ENCODE data around the gene PTPN1.

The PTPN1 gene

DNA sequence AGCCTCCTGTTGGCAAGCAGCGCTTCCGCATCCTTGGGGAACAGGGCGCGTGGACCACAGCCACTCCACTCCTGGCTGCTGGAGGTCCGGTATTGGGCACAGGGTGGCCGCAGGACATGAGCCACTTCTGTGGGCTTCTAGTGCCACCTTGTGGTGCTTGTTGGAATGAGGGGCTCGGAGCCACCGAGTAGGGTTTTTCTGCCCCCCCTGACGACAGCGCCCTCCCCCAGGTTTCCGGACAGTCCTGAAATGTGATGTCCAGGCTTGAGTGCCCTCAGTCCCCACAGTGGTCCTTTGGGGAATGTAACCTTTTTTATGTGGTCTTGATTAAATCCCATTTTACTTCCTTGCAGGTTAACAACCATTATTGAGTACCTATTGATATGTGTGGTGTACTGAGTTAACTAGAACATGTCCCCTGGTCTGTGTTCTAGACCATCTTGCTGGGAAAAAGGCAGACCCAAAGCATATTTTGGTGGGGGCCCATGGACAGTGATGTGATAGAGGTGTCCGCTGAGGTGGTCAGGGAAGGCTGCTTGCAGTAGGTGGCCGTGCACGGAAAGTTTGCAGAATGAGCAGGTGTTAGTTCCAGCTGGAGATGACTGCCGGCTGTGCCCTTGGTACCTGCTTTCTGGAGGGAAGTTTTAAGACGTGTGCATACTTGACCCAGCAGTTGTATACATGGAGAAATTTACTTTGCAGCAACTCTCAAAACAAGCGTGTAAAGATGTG, 70.0 kb downstream of the PTPN1 start:
- DNase-seq = no peak

GRCh38 chr20:50580842-50581544, 70.8 kb downstream of the PTPN1 start:
- DNase-seq = no peak

DNA sequence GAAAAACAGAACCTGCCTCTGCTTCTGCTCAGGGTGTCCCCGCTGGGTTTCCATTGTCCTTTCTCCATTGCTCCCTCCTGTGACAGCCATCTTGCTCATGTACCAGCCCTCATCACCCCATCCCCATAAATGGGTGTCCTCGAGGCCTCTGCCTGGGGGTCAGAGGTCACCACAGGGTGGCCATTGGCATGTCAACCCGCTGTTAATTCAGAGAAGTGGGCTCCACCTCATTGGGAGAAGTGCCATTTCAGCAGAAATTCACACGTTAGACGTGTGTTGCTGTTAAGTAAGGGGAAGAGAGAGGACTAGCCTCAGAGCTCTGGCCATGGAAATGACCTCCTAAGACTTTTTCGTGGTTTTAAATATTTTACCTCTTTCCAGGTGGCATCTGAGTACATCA, 71.9 kb downstream of the PTPN1 start:
- no peak for DNase-seq

GRCh38 chr20:50582591-50583234, 72.5 kb downstream of the PTPN1 start:
- DNase-seq = no peak

GRCh38 chr20:50583442-50584150, 73.4 kb downstream of the PTPN1 start:
- no peak for DNase-seq

DNA sequence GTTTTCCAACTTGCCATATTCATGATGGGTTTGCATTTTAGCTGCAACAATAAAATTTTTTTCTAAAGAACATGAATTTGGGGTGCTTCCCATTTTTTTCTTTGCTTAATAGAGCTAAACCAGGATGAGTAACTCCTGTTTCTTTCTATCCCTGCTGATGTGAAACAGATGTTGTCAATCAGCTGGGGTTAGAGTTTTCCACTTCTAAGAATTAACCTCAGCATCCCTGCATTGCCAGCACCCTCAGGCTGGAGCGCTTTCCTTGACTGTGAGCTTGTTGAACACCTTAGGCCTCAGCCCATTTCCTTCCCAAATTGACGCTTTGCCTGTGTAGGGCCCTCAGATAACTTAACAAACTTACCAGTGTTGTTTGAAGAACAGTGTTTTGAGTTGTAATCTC, 74.5 kb downstream of the PTPN1 start:
- DNase-seq = no peak

GRCh38 chr20:50585214-50585613, 75.0 kb downstream of the PTPN1 start:
- no peak for DNase-seq

DNA sequence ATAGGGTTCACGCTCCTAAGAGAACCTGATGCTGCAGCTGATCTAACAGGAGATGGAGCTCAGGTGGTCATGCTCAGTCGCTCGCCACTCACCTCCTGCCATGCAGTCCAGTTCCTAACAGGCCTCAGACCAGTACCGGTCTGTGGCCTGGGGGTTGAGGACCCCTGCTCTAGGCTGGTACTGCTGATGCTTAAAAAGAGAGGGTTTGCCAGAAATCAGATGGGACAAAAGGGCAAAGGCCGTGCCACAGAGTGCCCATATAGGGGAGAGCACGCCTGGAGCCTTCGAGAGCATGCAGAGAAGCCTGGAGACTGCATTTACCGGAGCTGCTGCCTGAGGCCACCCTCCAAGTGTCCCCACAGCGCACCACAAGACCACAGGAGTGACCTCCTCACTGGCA, 75.5 kb downstream of the PTPN1 start:
- no peak for DNase-seq

DNA sequence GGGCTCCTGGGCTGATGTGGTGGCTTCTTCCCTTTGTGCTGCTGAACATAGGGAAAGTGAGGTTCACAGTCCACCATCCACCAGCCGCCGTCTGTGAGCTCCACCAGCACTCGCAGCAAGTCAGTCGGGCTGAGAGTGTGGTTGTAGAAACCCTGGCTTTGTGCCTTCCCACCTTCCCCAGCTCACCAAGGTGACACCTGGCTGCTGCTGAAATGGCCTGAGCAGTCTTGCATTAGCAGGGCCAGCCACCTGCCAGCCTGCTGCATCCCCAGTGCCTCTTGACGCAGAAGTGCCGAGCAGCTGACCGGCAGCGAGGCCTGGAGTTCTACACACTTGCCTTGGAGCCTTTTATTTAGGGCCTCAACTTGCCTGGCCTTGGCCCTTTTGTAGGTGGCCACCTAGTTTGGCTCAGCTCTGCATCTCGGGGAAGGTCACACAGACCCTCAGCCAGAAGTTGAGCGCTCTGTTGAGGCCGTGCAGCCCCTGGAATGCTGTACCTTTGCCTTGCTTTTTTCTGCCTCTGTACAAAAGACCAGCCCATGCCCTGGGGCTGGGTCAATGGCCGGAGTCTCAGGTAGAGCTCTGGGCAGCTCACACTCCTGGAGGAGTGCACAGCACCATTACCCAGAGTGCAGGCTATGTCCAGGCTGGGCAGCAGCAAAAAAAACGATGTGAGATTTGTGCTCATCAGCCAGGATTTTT, 76.5 kb downstream of the PTPN1 start:
- no peak for DNase-seq

DNA sequence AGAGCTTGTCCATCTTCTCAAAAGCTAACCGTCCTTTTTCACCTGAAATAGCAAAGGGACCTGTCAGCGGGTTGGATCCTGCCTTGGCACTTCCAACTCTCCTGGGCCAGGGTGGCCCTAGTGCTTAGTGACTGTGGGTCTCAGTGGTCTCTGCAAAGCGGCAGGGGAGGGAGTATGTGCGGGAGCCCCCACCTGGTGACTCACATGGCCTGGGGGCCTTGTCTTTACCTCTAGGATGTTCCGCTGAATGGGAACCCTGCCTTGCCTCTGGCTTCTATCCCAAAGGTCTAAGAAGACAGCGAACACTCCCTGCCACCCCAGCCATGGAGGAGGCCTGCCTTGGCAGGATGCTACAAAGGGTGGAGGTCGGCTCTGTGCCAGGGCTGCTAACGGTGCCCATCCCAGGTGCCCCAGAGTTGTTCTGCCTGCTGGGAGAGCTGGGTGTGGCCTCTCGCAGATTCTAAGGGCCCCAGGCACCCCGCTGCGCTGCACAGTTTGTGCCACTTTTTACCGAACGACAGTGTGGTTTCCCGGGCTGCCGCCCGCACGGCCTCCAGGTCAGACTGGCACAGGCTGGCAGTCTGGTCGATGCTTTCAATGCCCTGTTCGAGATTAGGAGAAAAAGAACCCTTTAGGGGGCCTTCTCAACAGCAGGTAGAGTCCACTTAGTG, 77.2 kb downstream of the PTPN1 start:
- DNase-seq = no peak

- DNase-seq = no peak
These were observed 78.0 kb downstream of the PTPN1 start for GRCh38 chr20:50588034-50588736.

DNA sequence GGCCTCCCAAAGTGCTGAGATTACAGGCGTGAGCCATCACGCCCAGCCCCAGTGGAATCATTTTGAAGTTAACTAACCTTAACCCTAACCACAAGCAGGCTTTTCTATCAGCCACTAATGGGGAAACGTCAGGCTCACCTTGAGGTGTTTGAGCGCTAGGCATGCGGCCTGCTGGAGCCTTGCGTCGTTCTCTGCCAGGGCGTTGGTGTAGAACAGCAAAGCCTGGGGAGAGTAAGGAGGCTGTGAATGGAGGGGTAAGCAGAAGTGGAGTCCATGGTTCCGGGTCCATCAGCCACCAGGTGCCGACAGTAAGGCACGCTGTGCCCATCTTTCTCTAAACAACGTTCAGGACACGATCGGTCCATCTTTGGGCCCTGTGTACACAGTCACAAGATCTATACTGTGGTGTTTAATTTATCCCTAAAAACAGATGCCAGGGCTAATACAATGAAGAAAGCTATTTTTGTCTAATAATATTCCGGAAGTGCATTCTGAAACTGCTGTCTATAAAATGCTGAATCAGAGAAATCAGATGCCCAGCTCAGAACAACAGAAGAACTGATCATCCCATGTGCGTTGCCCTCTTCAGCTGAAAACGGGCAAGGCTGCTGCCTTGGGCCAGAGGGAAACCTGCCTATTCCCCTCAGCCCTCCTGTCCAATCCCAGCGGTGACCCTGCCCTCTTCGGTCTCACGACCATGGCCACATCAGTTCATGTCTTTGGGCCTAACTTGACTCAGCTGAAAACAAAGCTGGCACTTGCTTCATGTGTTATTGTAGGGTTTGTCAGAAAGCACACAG, 79.6 kb downstream of the PTPN1 start:
- no peak for DNase-seq

- no peak for DNase-seq
These were observed 80.1 kb downstream of the PTPN1 start for GRCh38 chr20:50590348-50590664.

GRCh38 chr20:50591233-50591852, 81.2 kb downstream of the PTPN1 start:
- DNase-seq = no peak

DNA sequence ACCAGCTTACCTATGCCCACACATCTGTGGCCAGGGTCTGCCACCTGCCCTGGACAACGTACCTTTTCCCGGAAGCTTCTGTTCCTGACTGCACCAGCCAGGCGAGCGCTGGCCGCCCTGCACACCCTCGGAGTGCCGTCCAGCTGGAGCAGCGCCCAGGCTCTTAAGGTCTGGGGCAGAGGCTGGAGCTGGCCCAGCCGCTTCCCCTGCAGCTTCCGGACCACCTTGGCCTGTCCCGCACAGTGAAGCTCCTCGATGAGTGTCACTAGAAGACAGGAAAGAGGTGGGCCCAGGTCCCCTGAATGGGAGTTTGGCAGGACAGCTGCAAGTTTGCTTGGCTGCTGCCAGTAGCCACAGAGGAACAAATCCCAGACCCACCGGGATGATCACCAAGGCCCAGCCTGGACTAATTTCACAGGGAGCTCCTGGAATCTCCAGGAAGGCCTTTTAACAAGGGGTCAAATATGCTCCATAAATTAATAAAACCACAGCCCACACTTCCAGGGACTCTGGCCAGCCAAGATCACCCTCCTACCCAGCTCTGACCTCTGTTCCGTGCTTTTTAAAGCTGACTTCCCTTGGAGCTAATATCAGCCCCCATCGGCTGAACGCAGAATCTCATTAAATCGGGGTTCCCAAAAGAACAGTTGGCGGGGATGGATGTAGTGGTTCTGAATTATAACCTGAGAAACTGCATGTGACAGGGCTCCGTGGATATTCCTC, 82.3 kb downstream of the PTPN1 start:
- no peak for DNase-seq

DNA sequence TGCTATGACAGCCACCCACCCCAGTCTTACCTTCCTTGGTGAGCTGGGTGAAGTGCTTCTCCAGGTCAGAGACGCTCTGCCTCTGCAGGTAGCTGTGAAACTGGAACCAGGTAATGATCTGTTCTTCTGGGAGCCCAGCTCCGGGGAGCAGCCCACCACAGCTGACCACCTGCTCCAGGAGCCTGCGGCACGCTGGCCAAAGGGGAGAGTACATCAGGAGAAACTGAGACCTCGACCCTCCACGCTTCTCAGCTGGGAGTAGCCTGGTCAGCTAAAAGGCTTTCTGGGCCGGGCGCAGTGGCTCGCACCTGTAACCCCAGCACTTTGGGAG, 82.8 kb downstream of the PTPN1 start:
- no peak for DNase-seq

DNA sequence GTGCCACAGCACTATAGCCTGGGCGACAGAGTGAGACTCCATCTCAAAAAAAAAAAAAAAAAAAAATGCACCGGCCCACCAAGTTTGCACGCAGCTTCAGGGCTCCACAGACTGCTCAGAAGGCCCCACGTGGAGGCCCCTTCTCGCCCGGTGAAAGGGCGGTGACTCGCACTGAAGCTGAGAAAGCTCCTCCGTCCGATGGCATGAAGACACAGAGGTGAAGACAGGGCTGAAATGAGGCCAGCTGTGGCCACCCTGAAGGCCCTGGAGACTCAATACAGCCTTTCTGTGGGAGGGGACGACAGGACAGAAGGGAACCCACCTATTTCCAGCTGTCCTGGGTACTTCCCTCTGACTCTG, 84.0 kb downstream of the PTPN1 start:
- DNase-seq = no peak

DNA sequence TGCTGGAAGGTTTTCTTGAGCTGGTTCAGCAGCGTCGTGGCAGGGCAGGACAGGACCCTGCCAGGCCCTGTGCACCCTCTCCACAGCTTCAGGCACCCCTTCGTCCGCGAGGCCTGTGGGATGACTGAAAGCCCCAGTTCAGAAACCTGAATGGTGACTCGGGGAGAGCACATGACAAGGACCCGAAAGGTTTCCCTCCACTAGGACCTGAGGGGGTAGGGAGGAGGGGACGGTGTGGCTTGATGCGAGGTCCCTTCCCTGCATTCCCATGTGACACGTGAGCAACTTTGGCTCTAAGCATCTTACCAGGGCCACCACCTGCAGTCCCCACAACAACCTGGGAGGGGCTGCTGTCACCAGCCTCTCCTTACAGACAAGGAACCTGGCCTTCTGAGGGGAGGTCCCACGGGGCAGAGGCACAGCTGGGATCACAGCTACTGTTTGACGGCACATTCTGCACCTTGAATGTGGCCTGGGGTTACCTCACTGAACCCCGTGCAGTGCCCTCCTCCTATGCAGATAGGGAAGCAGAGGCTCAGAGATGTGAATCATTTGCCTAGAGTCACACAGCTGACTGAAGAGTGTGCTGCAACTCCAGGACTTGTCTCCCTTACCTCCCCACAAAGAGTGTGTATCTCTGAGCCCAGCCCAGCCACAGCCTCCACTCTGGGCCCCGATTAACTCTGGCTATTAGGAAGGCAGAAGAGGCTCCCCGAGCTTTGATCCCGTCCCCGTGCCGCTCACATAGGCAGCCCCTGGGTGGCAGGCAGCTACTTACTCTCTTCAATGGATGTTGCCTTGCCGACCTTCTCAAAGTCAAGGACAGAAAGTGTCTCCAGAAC, 84.6 kb downstream of the PTPN1 start:
- no peak for DNase-seq

DNA sequence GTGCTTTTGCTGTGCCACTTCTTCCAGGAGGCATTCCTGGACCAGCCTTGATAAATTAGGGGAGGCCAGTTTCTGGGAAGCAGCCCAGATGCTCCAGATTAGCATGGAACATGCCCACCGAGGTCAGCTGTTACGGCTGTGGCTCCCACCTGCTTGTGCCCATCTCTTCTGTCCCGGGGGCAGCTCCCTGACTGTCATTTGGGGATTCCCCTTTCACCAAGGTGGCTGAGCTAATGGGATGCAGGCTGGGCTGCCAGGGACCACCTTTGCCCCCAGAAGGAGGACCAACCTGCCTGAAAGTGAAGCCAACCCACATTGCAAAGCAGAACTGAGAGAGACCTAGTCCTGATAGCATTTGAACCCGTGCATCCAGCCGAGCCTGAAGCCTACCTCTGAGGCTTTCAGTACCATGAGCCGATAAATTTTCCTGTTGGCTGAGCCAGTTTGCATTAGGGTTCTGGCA, 85.3 kb downstream of the PTPN1 start:
- DNase-seq = no peak
